ENCODE results near the gene LRRC4C.

Gene LRRC4C

DNA sequence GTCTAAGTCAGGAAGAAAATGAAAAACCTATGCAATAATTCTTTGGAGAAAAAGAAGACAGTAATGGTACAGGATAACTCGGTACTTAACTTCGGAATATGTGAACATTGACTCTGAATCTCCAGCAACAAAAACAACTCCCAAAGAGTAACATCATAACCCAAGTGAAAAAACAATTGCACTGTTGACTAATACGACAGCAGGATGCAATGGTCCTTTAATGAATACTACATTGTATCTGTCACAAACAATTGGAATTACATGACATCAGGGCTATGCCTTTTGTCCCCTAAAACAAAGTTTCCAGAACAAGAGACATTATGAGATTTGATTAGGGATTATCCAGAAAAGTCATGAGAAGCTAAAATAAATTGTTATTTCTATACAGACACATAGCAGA, 1065.9 kb downstream of the LRRC4C start:
- DNase-seq (ENCODE audit: extremely low read depth in 1 of 2, low read depth in 1 of 2) = no peak

DNA sequence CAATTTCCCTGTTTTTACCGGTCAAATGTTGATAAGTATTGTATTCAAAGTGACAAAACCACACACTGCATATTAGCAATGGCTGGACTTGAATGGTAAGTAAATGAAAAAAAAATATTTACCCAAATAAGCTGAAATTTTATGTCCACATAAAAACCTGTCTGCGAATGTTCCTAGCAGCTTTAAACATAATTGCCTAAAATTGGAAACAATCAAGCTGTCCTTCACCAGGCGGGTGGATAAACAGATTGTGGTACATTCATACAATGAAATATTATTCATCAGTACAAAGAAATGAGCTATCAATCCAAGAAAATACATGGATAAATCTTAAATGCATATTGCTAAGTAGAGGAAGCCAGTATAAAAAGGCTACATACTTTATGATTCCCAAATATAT, 1067.8 kb downstream of the LRRC4C start:
- no peak for DNase-seq (ENCODE audit: extremely low read depth in 1 of 2, low read depth in 1 of 2)

DNA sequence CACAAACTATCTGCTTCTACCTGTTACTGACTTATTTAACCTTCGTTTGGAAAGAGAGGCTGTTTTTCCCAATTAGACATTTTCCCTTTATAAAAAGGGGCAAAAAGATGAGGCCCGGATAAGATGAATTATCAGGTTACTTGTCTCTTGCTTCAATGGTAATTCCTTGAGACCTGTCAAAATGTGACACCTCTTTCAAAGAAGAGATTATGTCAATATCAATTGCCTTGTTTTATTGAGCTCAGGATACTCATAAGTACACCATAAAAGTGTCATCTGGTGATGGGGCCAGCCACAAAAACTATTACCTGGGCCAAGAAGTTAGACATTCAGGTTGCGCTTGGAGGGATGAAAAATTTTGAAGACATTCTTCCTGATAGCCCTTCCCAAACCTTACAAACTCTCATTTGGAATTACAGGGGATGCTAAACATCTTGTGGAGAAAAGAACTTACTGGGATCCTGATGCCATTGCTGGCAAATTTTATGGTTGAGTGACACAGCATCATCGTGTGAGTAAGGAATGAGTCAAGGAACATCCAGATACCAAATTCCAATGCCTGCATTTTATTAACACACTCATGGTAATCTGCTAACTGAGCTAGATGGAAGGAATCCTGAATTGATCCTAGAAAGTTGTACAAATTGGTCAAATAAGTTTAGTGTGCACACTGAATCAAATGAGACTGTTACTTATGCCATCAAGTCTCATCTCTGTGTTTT, 1071.2 kb downstream of the LRRC4C start:
- DNase-seq (ENCODE audit: extremely low read depth in 1 of 2, low read depth in 1 of 2) = no peak

DNA sequence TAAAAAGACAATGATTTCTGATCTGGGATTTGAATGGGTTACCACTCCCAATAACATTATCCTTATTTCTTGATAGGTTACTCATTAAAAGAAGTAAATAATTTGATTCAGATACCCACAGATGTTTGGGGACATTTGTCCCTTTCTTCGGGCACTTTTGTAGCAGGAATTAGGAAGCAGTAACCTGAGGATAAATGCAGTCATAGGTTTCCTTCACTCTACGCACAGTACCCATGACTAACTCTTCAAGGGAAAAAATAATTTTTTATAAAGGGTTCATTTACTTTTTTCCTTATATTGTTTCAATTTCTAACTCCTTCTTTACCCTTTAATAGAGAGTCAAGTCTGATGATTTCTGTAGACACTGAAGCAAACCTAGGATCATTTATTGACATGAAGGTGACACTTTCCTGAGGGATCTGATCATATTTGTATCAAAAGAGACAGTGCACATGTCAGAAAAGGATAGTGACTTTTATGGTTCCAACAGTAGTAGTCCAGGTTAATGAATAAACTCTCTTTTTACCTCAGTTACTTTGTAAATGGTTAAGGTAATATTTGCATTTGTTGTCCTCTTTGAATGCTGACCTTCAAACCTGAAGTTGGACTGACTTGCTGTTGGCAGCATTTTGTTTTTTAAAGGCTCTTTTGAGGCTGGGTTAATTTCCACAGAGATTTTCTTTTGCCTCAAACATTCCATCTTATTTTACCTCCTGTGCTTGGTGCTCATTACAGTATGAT, 1072.0 kb downstream of the LRRC4C start:
- DNase-seq (ENCODE audit: extremely low read depth in 1 of 2, low read depth in 1 of 2) = no peak

DNA sequence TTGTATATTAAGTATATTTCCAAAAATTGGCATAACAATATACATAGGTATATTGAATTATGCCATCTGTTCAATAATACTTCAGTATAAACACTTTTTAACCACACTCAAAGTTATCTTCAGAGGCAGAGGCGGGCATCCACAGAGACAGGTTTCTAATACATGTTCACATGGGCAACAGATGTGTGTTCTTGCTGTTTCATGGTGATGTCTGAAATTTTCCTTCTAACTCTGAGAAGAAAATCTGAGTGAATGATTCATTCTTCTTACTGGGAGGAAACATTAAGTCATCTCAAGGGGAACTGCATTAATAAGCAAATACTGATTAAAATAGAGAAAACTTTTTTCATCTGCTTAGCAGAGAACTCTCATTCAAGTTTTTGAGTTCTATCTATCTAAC, 1074.5 kb downstream of the LRRC4C start:
- DNase-seq (ENCODE audit: extremely low read depth in 1 of 2, low read depth in 1 of 2) = no peak

DNA sequence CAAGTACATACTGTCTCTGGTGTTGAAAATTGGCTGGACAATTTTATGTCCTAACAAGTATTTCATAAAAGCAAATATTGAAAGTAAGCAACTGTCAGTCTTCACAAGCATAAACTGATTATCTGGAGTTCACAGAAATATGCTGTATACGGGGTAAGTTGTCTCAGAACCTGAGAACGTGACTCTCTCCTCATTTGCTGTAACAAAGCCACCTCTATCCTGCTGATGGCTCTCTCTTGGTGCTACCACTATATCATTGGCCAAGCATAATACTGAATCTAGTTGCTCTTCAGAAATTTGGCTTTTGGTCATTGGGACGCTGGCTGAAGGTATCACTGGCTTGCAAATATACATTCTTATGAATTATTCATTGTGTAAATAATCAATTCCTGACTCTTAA, 1078.0 kb downstream of the LRRC4C start:
- no peak for DNase-seq (ENCODE audit: extremely low read depth in 1 of 2, low read depth in 1 of 2)

DNA sequence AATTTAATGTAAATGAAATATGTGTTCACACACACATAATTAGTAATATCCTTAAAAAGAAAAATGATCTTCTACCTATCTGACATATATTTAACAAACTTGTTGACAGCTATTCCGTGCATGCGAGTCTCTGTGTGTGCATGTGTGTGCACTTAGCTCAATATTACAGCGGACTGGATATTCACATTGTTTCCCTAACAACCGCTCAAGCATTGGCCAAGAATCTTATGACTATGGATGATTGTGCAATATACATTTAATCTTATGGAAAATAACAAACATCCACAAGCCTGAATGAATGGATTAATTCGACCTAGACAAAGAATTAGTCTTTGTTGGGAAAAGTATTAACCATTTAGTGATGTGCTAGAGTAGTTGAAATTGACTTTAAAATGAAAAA, 1078.6 kb downstream of the LRRC4C start:
- DNase-seq (ENCODE audit: extremely low read depth in 1 of 2, low read depth in 1 of 2) = no peak

DNA sequence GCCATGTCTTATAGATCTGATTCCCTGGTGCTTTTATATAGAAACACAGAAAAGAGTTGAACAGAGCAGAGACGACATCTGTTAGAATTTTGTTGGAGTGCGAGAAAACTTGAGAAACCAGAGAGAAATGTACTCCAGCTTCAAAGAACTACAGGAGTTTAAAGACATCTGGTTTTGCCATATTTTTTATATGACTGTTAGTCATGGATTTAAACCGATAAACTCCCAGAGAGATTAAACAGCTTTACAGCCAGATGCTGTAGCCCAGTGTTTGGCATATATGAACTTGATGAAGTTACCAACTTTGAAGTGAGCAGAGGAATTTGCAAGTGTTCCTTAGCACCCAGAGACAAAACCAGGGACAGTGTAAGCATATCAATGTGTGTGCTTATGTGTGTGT, 1083.1 kb downstream of the LRRC4C start:
- no peak for DNase-seq (ENCODE audit: extremely low read depth in 1 of 2, low read depth in 1 of 2)

DNA sequence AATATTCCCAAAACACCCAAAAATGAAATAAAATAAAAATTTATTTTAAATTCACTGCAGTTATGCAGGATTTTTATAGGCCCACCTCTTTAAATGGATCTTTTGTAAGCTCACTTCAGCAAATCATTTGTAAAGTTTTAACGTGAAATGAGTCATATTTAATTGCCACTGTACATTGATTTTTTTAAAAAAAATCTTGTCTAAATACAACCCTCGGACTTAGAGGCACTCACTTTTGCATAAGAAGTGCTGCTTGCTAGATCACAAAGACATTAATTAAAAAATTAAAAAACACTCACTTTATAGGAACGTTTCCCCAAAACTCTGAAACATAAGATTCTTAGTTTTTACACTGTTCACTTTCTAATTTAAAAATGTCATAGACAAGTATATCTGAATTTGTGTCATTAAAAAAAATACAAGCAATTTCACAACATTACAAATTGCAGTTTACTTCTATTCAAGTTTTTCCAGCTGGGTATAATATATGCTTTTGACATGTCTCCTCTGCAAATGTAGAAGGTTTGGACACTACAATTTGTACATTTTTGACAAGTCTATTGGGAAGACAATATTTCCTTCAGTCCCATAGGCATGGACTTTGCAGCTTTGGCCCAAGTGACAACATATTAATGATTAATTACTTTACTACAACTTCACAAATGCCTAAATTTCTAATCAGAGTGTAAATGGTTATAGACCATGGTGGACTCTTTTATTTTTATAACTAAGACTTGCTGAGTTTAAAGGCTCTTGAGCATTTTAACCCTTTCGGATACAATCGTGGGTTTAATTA, 1088.4 kb downstream of the LRRC4C start:
- DNase-seq (ENCODE audit: extremely low read depth in 1 of 2, low read depth in 1 of 2) = no peak

DNA sequence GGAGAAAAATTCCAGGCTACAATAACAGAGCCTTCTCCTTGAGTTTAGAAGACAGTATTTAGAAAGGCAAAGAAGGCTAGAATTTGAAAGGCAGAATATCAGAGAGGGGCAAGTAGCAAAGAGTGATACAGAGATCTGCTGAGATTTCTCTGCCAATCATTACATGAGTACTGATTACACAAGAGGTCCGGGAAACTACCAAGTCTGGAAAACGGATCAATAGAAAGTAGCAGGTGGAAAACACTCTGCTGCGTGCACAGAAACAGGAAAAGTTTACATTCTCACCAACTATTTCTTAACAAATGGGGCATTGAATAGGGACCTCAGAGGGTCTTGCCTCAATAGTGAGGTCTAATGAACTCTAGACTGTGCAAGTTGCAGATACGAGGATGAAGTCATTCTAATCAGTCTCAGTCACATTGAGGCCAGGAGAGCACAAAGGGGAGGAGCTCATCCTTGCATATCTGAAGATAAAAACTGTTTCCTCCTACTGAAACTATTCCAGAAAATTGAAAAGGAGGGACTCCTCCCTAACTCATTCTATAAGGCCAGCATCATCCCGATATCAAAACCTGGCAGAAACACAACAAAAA, 1099.2 kb downstream of the LRRC4C start:
- DNase-seq (ENCODE audit: extremely low read depth in 1 of 2, low read depth in 1 of 2) = no peak

DNA sequence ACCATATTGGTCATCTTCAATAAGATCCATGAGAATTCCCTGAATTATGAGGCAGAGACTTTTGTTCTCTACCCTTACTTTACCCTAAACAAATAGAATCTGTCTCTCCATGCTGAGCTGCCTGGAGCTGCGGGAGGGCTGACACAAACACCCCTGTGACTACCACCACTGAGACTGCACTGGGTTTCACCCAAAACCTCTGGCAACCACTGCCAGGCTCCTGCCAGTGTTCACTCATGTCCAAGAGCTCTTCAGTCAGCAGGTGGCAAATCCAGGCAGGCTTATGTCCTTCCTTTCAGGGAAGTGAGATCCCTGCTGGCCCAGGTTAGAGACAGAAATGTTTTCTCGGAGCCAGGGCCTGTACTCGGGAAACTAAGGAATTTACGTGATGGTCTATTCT, 1105.3 kb downstream of the LRRC4C start:
- no peak for DNase-seq (ENCODE audit: extremely low read depth in 1 of 2, low read depth in 1 of 2)

DNA sequence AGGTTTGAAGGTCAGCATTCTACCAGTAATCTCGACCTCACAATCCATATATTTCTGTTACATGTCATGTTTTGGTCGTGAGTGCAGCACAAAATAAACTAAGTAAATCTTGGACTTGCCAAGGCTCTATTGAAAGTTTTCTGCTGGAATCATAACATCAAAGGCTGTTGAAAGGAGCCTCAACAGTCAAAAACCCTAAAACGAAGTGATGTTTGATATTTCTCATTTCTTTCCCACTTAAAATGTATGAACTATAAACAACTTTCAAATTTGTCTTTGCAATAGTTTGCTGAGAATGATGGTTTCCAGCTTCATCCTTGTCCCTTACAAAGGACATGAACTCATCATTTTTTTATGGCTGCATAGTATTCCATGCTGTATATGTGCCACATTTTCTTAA, 1118.5 kb downstream of the LRRC4C start:
- no peak for DNase-seq (ENCODE audit: extremely low read depth in 1 of 2, low read depth in 1 of 2)

DNA sequence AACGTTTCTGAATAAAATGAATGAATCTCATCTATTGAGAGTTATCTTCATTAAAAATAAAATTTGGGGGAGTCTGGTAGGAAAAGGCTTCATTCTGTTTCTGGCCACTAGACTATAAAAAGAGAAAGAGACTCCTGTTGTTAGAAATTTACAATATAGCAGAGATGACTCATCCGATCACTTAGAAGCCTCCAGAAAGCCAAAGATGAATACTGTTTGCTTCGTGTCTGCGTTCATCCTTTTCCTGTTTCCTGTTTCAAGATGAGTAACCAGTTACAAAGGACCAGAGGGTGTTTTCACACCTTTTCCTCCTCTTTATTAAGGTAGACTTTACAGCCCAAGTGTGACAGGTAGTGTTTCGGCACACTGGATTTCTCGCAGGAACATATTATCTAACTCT, 1120.7 kb downstream of the LRRC4C start:
- DNase-seq (ENCODE audit: extremely low read depth in 1 of 2, low read depth in 1 of 2) = no peak

DNA sequence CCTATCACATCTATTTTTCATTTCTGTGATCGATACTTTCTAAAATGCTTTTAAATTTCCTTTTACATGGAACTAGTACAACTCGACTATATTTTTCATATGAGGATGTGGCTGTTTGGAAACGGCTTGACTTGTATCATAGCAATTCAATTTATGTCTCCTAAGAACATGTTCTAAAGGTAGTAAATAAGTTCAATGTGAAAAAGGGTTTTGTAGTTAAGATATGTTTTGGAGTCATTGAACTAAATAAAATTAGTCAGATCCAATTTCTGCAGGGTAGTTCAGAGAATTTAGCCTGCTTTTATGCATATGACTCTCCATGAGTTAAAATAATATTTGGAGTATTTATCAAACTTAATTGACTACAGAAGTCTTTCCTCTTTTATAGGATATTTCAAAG, 1121.4 kb downstream of the LRRC4C start:
- no peak for DNase-seq (ENCODE audit: extremely low read depth in 1 of 2, low read depth in 1 of 2)

DNA sequence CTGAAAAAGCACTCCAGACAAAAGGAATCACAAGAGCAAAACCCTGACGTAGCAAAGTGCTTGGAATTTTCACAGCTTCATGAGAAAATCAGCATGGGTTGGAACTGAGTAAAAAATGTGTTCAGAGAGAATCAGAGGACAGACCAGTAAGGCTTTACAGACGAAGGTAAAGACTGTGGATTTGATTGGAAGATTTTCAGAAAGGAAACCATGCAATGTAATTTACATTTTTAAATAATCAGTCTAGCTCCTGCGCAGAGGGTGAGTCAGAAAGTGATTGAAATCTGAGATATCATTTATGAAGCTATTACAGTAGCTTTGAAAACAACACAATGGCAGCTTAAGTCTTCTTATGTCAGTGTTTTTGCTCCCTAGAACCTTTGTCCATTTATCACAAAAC, 1122.3 kb downstream of the LRRC4C start:
- DNase-seq (ENCODE audit: extremely low read depth in 1 of 2, low read depth in 1 of 2) = no peak

DNA sequence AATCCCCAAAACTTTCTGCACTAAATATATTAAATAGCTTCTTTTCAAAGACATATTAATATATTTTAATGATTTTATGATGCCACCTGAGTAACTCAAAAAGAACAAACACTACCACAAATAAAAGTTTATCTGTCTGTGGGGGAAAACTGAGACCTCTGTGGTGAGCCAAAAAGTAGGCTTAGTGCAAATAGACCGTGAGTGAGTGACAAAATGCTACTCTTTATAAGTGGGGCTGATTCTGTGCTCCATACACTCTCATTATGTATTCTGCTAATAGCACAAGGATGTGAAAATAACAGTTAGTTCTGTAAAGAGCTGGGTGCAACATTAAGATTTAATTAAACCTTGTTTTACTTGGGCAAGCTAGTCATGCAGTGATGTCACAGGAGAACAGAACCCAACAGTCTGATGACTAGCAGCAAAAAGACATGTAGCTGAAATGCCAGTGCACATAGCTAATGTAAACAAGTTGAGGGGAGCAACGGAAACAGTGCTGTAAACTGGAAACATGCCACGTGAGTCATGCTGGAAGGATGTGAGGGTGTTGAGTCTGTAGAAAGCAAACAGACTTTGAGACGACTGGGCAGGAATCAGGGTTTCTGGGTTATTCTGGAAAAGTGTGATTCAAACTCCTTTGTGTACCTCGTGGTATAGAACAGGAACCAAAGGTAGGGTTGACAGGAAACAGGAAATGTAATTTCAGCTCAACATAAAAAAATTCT, 1130.4 kb downstream of the LRRC4C start:
- DNase-seq (ENCODE audit: extremely low read depth in 1 of 2, low read depth in 1 of 2) = no peak

DNA sequence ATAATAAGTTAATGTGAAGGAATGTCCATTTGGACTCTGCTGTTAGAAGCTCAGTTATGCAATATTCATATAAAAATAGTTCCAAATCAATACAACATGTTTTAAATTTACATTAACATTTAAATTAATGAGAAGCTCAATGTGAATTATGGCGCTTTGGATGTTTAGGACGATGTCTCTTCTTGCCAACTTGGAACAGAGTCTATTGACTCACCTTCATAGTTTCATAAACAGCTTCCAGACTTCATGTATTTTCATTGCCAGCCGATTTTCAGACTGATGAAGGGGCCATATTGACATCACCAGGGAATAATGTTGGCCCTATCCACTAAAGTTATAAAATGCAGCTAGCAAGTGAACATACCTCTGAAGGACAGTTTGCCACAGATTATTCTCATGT, 1136.2 kb downstream of the LRRC4C start:
- no peak for DNase-seq (ENCODE audit: extremely low read depth in 1 of 2, low read depth in 1 of 2)

DNA sequence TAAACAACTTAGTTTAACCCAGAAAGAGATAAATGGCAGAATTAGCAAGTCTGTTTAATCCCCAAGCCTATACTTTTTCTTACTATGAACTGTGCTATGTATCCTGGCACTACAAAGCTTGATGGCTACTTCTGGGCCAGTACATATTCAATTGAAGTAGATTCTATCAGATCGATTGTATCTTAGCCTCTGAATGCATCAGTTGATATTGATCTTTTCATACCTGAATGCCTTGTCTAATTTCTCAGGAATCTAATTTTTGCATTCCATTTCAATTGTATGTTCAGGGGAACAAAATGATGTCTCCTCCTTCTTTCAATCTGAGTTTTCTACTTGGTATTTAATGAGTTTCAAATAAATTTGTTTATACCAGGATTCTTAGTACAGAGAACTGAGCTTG, 1137.9 kb downstream of the LRRC4C start:
- no peak for DNase-seq (ENCODE audit: extremely low read depth in 1 of 2, low read depth in 1 of 2)

DNA sequence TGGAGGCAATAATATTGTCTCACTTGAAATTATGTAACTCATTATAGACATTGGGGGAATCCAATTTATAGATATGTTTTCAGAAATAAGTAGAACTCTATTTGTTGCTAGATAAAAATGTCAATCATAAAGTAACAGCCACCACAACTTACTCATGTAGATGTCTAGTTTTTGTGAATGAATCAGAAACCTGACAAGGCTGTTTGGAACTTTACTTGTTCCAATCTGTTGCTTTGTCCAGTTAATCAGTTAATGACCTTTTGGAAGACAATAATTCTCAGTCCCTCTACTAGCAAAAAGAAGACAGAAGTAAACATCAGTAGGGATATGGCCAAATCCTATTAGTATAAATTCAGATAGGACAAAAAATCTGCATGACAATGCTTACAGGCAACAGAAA, 1143.3 kb downstream of the LRRC4C start:
- no peak for DNase-seq (ENCODE audit: extremely low read depth in 1 of 2, low read depth in 1 of 2)

DNA sequence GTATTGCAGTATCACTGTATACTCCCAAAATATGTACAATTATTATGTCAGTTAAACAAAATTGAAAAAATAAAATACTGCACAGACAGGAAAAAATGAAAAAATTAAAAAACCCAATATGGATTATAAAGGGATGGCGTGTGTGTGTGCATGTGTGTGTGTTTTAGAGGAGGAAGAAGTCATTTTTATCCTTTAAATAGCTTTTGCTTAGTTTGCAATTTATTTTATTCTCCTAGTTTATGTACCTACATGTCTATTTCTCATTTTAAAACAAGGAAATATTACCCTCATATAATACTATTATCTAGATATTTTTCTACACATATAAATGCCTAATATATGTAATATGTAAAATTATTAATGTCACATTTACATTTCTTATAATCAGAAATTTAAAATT, 1144.3 kb downstream of the LRRC4C start:
- no peak for DNase-seq (ENCODE audit: extremely low read depth in 1 of 2, low read depth in 1 of 2)

DNA sequence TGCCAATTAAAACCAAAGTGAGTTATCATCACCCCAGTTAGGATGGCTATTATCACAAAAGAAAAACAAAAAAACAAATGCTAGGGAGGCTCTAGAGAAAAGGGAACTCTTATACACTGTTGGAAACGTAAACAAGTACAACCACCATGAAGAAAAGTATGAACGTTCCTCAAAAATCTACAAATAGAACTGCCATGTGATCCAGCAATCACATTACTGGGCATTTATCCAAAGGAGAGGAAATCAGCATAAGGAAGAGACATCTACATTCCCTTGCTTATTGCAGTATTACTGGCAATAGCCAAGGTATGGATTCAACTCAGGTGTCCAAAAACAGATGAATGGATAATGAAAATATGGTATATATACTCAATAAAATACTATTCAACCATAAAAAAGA, 1145.1 kb downstream of the LRRC4C start:
- no peak for DNase-seq (ENCODE audit: extremely low read depth in 1 of 2, low read depth in 1 of 2)

Measured in stimulated activated CD8-positive, alpha-beta memory T cell treated with anti-CD3 and anti-CD28 coated beads, Interleukin-7, amount 100 ng/mL, for 48 hours (primary cell).